ENCODE data around the gene TBX10.

GRCh38 chr11:67638535-67639437 is 777 bp downstream of the TBX10 start:
- TF ChIP-seq EP300 (IDR thresholded peaks at IDR 0.05) (no peak), CTCF (IDR thresholded peaks at IDR 0.05) (no peak), POLR2A (IDR thresholded peaks at IDR 0.05; ENCODE audit: low read depth) (no peak)
